Coronary artery (tissue), 2 donors: ENCODE data around the gene MACROD1.

Experiments
- DNase-seq: peaks from one replicate; pipeline ENCODE4 v3.0.0-alpha.2; 2017; ENCODE audit warnings: low spot score
- H3K27ac ChIP-seq, 2 donors: fragments of 200-600 bp; sonication (generic); one replicate each; pipeline ENCODE4 v1.5.1; 2016 to 2019
- H3K4me3 ChIP-seq: fragments of 200-600 bp; sonication (generic); 2 replicates; pipeline ENCODE4 v1.5.1; 2016; ENCODE audit warnings: mild to moderate bottlenecking, moderate library complexity
- TF ChIP-seq, protein P1 (sequence below): fragments of 200-600 bp; sonication (generic); IDR thresholded peaks from one replicate; pipeline ENCODE4 v1.5.1; 2019; ENCODE audit warnings: antibody characterized with exemption

The MACROD1 gene, protein sequence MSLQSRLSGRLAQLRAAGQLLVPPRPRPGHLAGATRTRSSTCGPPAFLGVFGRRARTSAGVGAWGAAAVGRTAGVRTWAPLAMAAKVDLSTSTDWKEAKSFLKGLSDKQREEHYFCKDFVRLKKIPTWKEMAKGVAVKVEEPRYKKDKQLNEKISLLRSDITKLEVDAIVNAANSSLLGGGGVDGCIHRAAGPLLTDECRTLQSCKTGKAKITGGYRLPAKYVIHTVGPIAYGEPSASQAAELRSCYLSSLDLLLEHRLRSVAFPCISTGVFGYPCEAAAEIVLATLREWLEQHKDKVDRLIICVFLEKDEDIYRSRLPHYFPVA

DNA sequence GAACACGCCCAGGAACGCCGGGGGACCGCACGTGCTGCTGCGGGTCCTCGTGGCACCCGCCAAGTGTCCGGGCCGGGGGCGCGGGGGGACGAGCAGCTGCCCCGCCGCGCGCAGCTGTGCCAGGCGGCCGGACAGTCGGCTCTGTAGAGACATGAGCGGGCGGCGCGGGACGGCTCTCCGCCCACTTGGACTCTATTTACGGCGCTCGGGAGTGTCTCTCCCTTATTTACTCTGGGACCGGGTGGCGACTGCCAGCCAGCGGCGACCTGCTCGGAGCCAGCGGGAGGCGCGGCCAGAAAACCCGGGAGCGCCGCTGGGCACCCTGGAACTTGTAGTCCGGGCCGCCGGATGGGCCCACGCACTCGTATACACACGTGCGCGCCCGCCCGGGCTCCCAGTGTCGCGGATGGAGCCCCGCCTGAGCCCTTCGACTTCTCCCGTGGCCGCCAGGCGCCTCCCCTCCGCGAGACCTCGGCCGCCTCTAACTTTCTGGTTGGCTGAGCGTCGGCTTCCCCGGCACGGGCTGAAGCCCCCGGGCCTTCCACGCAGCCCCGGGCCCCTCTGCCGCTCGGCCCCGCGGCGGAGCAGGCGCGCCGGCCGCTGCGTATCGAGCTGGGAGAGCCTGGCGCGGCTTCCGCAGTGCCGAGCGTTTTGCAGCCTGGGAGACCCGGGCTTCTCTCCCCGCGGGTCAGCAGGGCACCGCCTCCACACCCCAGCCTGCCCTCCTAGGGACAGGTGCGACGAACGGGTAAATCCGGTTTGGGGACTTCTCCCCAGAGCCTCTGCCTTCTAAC is at the start of gene MACROD1:
Gene MACROD1, minus strand, starts transcription at position 272 of the 794 bp plus-strand sequence. Its CDS starts 119 bp downstream, at position 153.
- TF ChIP-seq, protein P1, sequence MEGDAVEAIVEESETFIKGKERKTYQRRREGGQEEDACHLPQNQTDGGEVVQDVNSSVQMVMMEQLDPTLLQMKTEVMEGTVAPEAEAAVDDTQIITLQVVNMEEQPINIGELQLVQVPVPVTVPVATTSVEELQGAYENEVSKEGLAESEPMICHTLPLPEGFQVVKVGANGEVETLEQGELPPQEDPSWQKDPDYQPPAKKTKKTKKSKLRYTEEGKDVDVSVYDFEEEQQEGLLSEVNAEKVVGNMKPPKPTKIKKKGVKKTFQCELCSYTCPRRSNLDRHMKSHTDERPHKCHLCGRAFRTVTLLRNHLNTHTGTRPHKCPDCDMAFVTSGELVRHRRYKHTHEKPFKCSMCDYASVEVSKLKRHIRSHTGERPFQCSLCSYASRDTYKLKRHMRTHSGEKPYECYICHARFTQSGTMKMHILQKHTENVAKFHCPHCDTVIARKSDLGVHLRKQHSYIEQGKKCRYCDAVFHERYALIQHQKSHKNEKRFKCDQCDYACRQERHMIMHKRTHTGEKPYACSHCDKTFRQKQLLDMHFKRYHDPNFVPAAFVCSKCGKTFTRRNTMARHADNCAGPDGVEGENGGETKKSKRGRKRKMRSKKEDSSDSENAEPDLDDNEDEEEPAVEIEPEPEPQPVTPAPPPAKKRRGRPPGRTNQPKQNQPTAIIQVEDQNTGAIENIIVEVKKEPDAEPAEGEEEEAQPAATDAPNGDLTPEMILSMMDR, result no peak
- peak; percentile 85 for DNase-seq

DNA sequence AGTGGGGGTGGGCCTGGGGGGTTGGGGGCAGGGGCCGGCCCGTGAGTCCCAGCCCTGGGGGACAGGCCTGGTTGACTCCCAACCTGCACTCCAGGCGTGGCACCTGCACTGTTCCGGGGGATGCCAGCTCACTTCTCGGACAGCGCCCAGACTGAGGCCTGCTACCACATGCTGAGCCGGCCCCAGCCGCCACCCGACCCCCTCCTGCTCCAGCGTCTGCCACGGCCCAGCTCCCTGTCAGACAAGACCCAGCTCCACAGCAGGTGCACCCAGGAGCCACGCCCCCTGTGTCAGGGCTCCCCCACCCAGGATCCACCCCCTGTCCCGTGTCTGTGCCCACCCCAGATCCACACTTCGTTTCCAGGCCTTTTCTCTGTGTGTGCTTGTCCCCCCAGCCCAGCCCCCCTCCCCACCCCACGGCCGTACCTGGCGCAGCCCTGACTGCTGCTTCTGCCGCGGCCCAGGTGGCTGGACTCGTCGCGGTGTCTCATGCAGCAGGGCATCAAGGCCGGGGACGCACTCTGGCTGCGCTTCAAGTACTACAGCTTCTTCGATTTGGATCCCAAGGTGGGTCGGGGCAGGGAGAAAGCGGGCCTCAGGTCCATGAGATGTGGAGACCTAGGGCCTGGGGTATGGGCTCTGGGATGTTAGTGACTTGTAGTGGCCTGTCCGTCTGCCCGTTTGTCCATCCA is 45.4 kb upstream of the MACROD1 start:
- Histone ChIP-seq H3K4me3 (no peak overlapping the region), H3K27ac (no peak overlapping the region)
- no peak for DNase-seq
- TF ChIP-seq, protein P1, result no peak

More for the DNA sequence above, at the start of gene MACROD1:
- peak within 1 kb of the TSS; percentile 52 to 78 for H3K27ac ChIP-seq
- peak within 1 kb of the TSS; percentile 94 for H3K4me3 ChIP-seq

DNA sequence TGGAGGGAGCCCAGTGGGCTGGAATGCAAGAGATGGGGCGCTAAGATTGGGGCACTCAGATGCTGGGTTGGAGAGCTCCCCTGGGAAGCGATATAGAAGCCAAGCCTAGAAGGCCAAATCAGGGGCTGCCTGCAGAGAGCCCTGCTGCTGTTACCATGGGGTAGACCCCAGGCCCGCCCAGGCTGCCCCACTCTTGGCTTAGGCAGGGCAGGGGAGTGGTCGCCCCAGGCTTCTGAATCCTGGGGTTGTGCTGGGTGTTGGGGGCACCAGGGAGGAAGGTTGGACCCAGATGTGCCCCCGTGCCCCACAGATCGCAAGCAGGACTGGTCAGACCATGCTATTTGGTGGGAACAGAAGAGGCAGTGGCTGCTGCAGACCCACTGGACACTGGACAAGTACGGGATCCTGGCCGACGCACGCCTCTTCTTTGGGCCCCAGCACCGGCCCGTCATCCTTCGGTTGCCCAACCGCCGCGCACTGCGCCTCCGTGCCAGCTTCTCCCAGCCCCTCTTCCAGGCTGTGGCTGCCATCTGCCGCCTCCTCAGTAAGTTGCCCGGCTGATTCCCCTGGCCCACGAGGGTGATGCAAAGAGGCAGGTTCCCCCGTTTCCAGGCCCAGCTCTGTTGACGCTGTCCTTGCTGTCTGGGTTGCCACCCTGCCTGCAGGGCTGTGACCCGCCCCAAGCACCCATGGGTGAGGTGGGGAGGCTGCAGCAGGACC is 44.5 kb upstream of the MACROD1 start:
- DNase-seq, result no peak
- TF ChIP-seq, protein P1, result no peak
- no peak overlapping the region for H3K4me3 ChIP-seq
- H3K27ac ChIP-seq, result no peak overlapping the region

DNA sequence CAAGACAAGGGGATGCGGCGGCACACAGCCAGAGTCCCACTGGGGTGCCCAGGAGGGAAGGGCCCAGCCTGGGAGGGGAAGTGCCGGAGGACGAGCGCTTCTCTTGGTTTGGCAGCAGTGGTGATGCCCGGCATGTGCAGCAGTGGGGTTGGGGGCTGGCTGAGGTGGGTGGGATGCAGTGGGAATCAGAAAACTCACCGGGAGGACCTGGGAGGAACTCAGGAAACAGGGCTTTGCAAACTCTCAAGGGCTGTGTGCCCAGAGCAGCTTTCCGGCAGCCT is 43.6 kb upstream of the MACROD1 start:
- no peak for DNase-seq
- H3K27ac ChIP-seq, result no peak overlapping the region
- no peak overlapping the region for H3K4me3 ChIP-seq
- TF ChIP-seq, protein P1, result no peak

DNA sequence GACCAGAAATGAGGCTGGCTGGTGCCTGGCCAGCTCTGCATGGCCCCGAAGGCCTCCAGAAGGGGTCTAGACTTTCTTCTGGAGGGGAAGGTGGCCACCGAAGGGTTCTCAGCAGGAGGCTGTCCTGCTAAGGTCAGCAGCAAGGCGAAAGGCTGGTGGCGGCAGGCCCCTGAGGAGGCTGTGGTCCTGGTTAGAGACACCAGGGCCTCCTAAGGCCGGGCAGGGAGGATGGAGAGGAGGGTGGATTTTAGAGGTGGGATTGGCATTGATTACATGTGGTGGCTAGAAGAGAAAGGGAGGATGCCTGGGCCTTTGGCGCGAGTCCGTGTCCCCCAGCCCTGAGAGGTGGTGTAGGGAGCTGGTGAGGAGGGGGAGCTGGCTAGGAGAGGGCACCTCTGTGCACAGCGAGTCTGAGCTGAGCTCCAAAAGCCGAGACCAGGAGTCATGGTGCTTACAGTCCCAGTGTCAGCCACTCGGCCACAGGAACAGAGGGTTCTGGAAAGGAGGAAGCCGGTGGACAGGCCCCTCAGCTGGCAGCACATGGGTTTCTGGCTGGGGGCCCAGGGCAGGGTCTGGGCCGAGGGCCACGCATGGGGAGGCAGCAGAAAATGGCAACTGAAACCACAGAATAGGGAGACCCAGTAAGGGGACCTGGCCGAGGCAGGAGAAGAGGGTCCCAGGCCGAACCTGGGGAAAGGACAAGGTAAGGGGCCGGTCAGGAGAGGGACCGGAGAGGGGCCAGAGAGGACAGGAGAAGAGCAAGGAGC is 43.1 kb upstream of the MACROD1 start:
- Histone ChIP-seq H3K27ac (peak overlapping the region in 1 of 2 donors; percentile 88), H3K4me3 (peak overlapping the region; percentile 66)
- no peak for DNase-seq
- TF ChIP-seq, protein P1, result no peak

DNA sequence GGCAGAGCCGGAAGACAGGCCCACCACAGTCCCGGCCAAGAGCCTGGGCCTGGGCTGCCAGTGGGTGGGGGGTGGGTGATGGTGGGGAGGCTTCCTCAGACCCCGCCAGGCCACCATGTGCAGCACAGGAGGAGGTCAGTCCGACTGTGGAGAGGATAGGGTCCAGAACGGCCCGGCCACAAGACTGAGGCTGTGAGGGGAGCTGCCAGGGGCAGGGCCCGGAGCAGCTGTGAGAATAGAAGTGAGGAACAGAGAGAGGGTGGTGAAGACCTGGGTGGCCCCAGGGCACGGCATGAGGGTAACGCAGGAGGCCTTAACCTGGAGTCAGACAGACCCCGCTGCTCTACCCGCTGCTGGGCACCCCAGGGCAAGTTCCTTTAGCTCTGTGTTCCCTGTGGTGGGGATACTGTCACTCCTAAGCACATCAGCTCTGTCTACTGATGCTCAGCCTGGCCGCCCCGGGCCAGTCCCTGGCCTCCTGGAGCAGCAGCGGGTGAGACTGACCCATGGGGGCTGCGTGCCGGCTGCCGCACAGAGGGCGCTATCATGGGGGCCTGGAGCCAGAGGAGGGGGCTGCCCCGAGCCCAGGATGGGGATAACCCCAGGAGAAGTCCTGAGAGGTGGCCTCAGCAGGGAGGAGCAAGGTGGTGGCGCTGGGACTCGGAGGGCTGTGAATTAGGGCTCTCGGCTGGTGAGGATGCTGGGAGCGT is 42.3 kb upstream of the MACROD1 start:
- Histone ChIP-seq H3K27ac (peak overlapping the region; percentile 49 to 88), H3K4me3 (peak overlapping the region; percentile 66)
- DNase-seq, result no peak
- TF ChIP-seq, protein P1, result no peak
